Adrenal gland (tissue), 12 donors: ENCODE results near the gene IL13RA1. TPM values are rescaled to one million over a fixed set of nuclear protein-coding genes. Genes with fewer than 3 reads are reported as not detected.

Experiments
- DNase-seq, 7 donors: peaks; one replicate each; pipeline ENCODE4 v3.0.0-alpha.2; 2019 to 2020
- H3K27ac ChIP-seq, 5 donors: fragments of 200-600 bp; sonication (generic) in 4 of 5; 1 replicate in 3 of 5; 2 replicates in 2 of 5; pipeline versions ENCODE4 v1.5.1 to v1.8.0; 2016 to 2020; ENCODE audit warnings: mild to moderate bottlenecking in 1 of 5
- H3K27me3 ChIP-seq: fragments of 200-600 bp; 2 replicates; pipeline ENCODE4 v1.8.0; 2021
- H3K36me3 ChIP-seq, 2 donors: fragments of 200-600 bp; replicated peaks in 1 of 2; 1 replicate in 1 of 2; 2 replicates in 1 of 2; pipeline versions ENCODE4 v1.5.1 to v1.8.0; 2018 to 2022
- H3K4me1 ChIP-seq, 2 donors: fragments of 200-600 bp; replicated peaks in 1 of 2; 1 replicate in 1 of 2; 2 replicates in 1 of 2; pipeline versions ENCODE4 v1.5.1 to v1.8.0; 2018 to 2021
- H3K4me3 ChIP-seq, 4 donors: fragments of 200-600 bp; sonication (generic) in 3 of 4; one replicate each; pipeline ENCODE4 v1.5.1; 2016 to 2018
- H3K9me3 ChIP-seq, 3 donors: fragments of 200-600 bp; sonication (generic) in 1 of 3; replicated peaks in 1 of 3; 1 replicate in 2 of 3; 2 replicates in 1 of 3; pipeline versions ENCODE4 v1.5.1 to v1.8.0; 2016 to 2021
- POLR2A ChIP-seq, 2 donors: fragments of 450-650 bp; IDR thresholded peaks; one replicate each; pipeline ENCODE4 v1.6.1; 2017; ENCODE audit warnings: antibody characterized with exemption in 2 of 2, mild to moderate bottlenecking in 2 of 2, moderate library complexity in 1 of 2
- WGBS, 4 donors: extraction: QIAGEN DNeasy Blood & Tissue Kit in 2 of 4; methylation state at CpG; one replicate each; pipeline versions ENCODE4 v1.1.5 to v1.1.7; 2013 to 2017; 5-methylcytosine and 5-hydroxymethylcytosine counted together
- intact Hi-C, 2 donors: fragments of 100-400 bp; cut with DNase I; formaldehyde crosslinking; loops; one replicate each; pipeline versions ENCODE4 v1.14.1 to v1.15.0; 2022 to 2023
- polyA plus RNA-seq, 3 donors: library from polyadenylated mRNA; stranded (reverse); fragments of 200-250 nt in 2 of 3; fragments of 350-450 nt in 1 of 3; fragmentation: Illumina TruSeq in 1 of 3; extraction: RNeasy Lipid Tissue Mini Kit (QIAGEN cat#74804) in 1 of 3; gene quantifications; one replicate each; pipeline ENCODE4 v1.2.3, GENCODE V29; 2013 to 2014
- total RNA-seq, 9 donors: library from RNA; depleted of rRNA in 4 of 9; stranded (reverse); fragments of >200 nt in 4 of 9; fragments of 120-200 nt in 1 of 9; fragmentation: NEBNext Ultra II Directional in 1 of 9; extraction: Animal tissue kit (Norgen Biotek cat#: 25700) in 1 of 9; gene quantifications; one replicate each; pipeline versions ENCODE4 v1.1.0 to v1.2.4, GENCODE V29; 2013 to 2023
- TF ChIP-seq, protein P1 (sequence below), 6 experiments: fragments of 450-650 bp in 4 of 6; fragments of 200-600 bp in 2 of 6; sonication (generic) in 1 of 6; IDR thresholded peaks; 1 replicate in 5 of 6; 2 replicates in 1 of 6; pipeline versions ENCODE4 v1.5.1 to v1.8.0; 2016 to 2021; ENCODE audit warnings: antibody characterized with exemption in 6 of 6, mild to moderate bottlenecking in 2 of 6, moderate library complexity in 1 of 6
- donor health status: healthy with polysubstance abuse.
- donor health status: Bipolar disorder and iron deficiency.
- donor health status: DM: yes; HTN: yes; CAD: no.
- donor health status: DM: no; HTN: no; CAD: no.
- donor health status: DM: no; HTN: no; CAD: no.
- donor health status: DM: yes; HTN: yes; CAD: no.

The IL13RA1 gene
- total and polyA plus RNA-seq, 12 donors = 19.0 to 93.6 (median 51.0) TPM

DNA sequence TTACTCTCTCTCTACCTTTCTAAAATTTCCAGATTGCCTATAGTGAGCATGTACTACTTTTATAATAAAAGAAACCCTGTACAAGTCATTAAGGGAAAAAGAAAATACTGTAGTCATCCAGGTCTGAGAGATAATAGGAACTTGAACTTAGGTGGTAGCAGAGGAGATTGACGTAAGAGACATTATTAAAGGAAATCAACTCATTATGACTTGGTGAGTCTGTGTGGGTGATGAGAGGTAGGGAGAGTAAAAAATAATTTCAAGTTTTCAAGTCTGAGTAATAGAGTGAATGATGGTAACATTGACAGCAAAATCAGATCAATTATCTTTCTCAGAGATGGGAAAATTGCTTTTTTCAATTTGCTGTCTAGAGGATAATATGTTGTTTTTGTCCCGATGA is 52.2 kb downstream of the IL13RA1 start:
- Histone ChIP-seq H3K4me1 (no peaks in the 10 kb centered on the region), H3K27me3 (peaks cover 3% of the 10 kb centered on the region), H3K36me3 (no peaks in the 10 kb centered on the region), H3K4me3 (no peak overlapping the region), H3K27ac (no peak overlapping the region), H3K9me3 (no peaks in the 10 kb centered on the region)
- WGBS, 4 donors = 82 to 91% (median 84%) methylated on average over 2 of the region's 2 CpGs
- no peak for TF ChIP-seq POLR2A (IDR thresholded peaks at IDR 0.05)
- TF ChIP-seq, protein P1, sequence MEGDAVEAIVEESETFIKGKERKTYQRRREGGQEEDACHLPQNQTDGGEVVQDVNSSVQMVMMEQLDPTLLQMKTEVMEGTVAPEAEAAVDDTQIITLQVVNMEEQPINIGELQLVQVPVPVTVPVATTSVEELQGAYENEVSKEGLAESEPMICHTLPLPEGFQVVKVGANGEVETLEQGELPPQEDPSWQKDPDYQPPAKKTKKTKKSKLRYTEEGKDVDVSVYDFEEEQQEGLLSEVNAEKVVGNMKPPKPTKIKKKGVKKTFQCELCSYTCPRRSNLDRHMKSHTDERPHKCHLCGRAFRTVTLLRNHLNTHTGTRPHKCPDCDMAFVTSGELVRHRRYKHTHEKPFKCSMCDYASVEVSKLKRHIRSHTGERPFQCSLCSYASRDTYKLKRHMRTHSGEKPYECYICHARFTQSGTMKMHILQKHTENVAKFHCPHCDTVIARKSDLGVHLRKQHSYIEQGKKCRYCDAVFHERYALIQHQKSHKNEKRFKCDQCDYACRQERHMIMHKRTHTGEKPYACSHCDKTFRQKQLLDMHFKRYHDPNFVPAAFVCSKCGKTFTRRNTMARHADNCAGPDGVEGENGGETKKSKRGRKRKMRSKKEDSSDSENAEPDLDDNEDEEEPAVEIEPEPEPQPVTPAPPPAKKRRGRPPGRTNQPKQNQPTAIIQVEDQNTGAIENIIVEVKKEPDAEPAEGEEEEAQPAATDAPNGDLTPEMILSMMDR (IDR thresholded peaks at IDR 0.05) = no peak
- intact Hi-C loops = no loop called here
- no peak for DNase-seq

GRCh38 chrX:118780509-118780908 is 53.1 kb downstream of the IL13RA1 start:
- H3K27me3 ChIP-seq = peaks cover 3% of the 10 kb centered on the region
- no peaks in the 10 kb centered on the region for H3K36me3 ChIP-seq
- intact Hi-C loops = no loop called here
- H3K4me1 ChIP-seq = no peaks in the 10 kb centered on the region
- no peak for DNase-seq
- WGBS, 4 donors = 37 to 79% (median 54%) methylated on average over 2 of the region's 2 CpGs
- no peak overlapping the region for H3K27ac ChIP-seq
- no peaks in the 10 kb centered on the region for H3K9me3 ChIP-seq
- TF ChIP-seq POLR2A (IDR thresholded peaks at IDR 0.05) = no peak
- TF ChIP-seq, protein P1 (IDR thresholded peaks at IDR 0.05) = no peak
- no peak overlapping the region for H3K4me3 ChIP-seq

DNA sequence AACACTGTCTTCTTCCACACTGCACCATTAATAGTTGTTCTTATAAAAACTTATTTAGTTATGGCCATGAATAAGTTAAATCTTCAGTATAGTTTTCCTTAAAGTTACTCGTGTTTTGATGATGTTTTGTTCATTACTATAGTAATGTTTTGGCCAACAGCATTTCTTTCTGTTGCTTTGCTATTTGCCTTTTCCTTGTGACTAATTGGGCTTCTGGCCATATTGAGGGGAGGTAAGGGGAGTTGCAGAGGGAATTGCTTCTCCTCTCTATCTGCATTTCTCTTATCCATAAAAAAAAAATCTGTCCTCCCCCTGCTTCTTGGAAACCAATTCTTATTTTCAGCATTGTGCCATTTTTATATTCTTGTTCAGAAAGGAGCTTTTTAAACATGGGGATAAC is 53.5 kb downstream of the IL13RA1 start:
- peaks cover 2% of the 10 kb centered on the region for H3K27me3 ChIP-seq
- no peaks in the 10 kb centered on the region for H3K9me3 ChIP-seq
- no peak overlapping the region for H3K27ac ChIP-seq
- intact Hi-C loops = no loop called here
- TF ChIP-seq, protein P1 (IDR thresholded peaks at IDR 0.05) = no peak
- no peak for TF ChIP-seq POLR2A (IDR thresholded peaks at IDR 0.05)
- H3K4me3 ChIP-seq = no peak overlapping the region
- 19 to 39% (median 23%) methylated on average over 1 of the region's 1 CpG for WGBS, 4 donors
- DNase-seq = no peak
- no peaks in the 10 kb centered on the region for H3K4me1 ChIP-seq
- H3K36me3 ChIP-seq = no peaks in the 10 kb centered on the region

GRCh38 chrX:118795528-118796280 is 68.3 kb downstream of the IL13RA1 start:
- no peaks in the 10 kb centered on the region for H3K27me3 ChIP-seq
- DNase-seq = no peak
- no peak overlapping the region for H3K27ac ChIP-seq
- TF ChIP-seq POLR2A (IDR thresholded peaks at IDR 0.05) = no peak
- TF ChIP-seq, protein P1 (IDR thresholded peaks at IDR 0.05) = no peak
- no peaks in the 10 kb centered on the region for H3K9me3 ChIP-seq
- no peaks in the 10 kb centered on the region for H3K36me3 ChIP-seq
- H3K4me1 ChIP-seq = peaks cover 0 to 4% of the 10 kb centered on the region in 2 donors
- intact Hi-C loops = no loop called here
- WGBS, 4 donors = 40 to 55% (median 49%) methylated on average over 5 of the region's 5 CpGs
- no peak overlapping the region for H3K4me3 ChIP-seq
